Stomach (tissue), 9 donors: ENCODE data around the gene RETREG3. TPM values are rescaled to one million over a fixed set of nuclear protein-coding genes. Genes with fewer than 3 reads are reported as not detected.

Experiments used
- DNase-seq, 2 donors: peaks; one replicate each; pipeline versions ENCODE4 v3.0.0 to v3.0.0-alpha.2; 2013 to 2019
- H3K27ac ChIP-seq, 5 donors: fragments of 200-600 bp in 4 of 5; sonication (generic) in 4 of 5; one replicate each; pipeline ENCODE4 v1.5.1; 2013 to 2019; ENCODE audit warnings: mild to moderate bottlenecking in 1 of 5, moderate library complexity in 1 of 5
- H3K27me3 ChIP-seq, 3 donors: fragments of 200-600 bp; sonication (generic); one replicate each; pipeline ENCODE4 v1.5.1; 2017 to 2019; ENCODE audit warnings: mixed run types in 1 of 3
- H3K36me3 ChIP-seq, 4 donors: fragments of 200-600 bp; sonication (generic); 1 replicate in 3 of 4; 2 replicates in 1 of 4; pipeline ENCODE4 v1.5.1; 2016 to 2019
- H3K4me1 ChIP-seq, 4 donors: fragments of 200-600 bp; sonication (generic); one replicate each; pipeline ENCODE4 v1.5.1; 2016 to 2019
- H3K4me3 ChIP-seq, 4 donors: fragments of 200-600 bp; sonication (generic) in 3 of 4; one replicate each; pipeline ENCODE4 v1.5.1; 2016 to 2019; ENCODE audit warnings: mild to moderate bottlenecking in 1 of 4
- H3K9me3 ChIP-seq, 4 donors: fragments of 200-600 bp; sonication (generic); one replicate each; pipeline ENCODE4 v1.5.1; 2016 to 2019
- EP300 ChIP-seq: sonication (generic); formaldehyde crosslinking; IDR thresholded peaks from one replicate; pipeline ENCODE4 v1.6.1; 2017; ENCODE audit warnings: antibody characterized with exemption
- POLR2A ChIP-seq, 4 donors: fragments of 450-650 bp; IDR thresholded peaks; one replicate each; pipeline ENCODE4 v1.6.1; 2016; ENCODE audit warnings: antibody characterized with exemption in 4 of 4, control low read depth in 2 of 4, mild to moderate bottlenecking in 1 of 4, moderate library complexity in 1 of 4
- POLR2AphosphoS5 ChIP-seq, 3 donors: sonication (generic); formaldehyde crosslinking; IDR thresholded peaks; one replicate each; pipeline ENCODE4 v1.6.1; 2016; ENCODE audit warnings: antibody characterized with exemption in 3 of 3
- WGBS, 5 donors: extraction: QIAGEN DNeasy Blood & Tissue Kit in 3 of 5; methylation state at CpG; one replicate each; pipeline versions ENCODE4 v1.1.5 to v1.1.7; 2013 to 2018; 5-methylcytosine and 5-hydroxymethylcytosine counted together
- intact Hi-C: fragments of 100-400 bp; cut with DNase I; formaldehyde crosslinking; loops from one replicate; pipeline ENCODE4 v1.15.1; 2023; ENCODE audit warnings: low total_unique reads
- polyA plus RNA-seq, 3 donors: library from polyadenylated mRNA; stranded (reverse); fragments of 200-250 nt; gene quantifications; one replicate each; pipeline ENCODE4 v1.2.3, GENCODE V29; 2013
- total RNA-seq, 5 donors: library from RNA; depleted of rRNA; stranded (reverse); fragments of >200 nt; gene quantifications; one replicate each; pipeline versions ENCODE4 v1.1.0 to v1.2.3, GENCODE V29; 2014 to 2016
- TF ChIP-seq, protein P1 (sequence below), 7 experiments: fragments of 450-650 bp in 4 of 7; fragments of 200-600 bp in 3 of 7; sonication (generic) in 3 of 7; IDR thresholded peaks; one replicate each; pipeline ENCODE4 v1.5.1; 2016 to 2019; ENCODE audit warnings: antibody characterized with exemption in 7 of 7, control low read depth in 2 of 7, mild to moderate bottlenecking in 1 of 7
- donor health status: healthy with polysubstance abuse.
- donor health status: Bipolar disorder and iron deficiency.
- donor health status: healthy.

Gene RETREG3
- total and polyA plus RNA-seq, 8 donors, result 9.5 to 74.8 (median 25.5) TPM

DNA sequence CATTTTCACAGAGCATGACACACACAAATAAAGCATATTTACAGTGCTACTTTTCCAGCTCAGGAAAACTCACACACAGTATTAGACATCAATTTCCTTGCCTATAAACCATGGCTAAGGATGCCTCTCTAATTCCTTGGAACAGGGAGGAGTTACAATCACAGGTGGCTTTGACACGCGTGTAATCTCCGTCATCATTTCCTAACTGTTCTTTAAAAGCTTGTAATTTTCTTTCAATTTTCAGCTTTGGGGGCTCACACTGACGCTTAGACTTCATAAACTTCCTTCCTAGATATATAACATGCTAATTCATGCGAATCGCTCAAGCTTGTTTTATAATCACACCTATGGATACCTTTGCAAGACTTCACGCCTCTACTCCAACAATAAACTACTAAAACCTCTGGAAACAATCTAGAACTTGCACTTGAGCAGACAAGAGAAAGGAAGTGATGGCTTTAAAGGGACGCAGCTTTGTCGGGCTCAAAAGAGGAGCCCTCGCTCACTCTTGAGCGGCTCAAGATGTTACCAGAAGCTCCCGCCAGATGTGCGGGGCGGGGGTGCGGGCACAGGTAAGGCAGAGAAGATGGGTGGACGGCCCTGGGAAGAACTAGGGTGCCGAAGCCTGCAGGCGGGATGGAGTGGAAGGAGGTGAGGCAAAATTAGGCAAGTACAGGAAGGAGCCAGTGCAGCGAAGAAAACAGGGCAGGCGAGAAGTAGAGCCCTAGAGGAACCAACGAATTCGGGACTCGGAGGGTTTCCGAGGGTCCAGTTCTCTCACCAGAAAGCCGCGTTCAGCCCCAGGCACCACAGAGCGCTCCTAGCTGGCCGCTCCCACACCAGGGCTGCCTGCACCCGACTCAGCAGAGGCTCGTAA is 631 bp downstream of the RETREG3 start:
- intact Hi-C loops, result no loop called here
- WGBS, 5 donors, result 0 to 1% (median 1%) methylated on average over 28 to 30 of the region's 30 CpGs
- Histone ChIP-seq H3K4me3 (peak overlapping the region; percentile 71 to 91 (median 83)), H3K27me3 (no peaks in the 10 kb centered on the region), H3K27ac (peak overlapping the region; percentile 91 to 95 (median 92)), H3K4me1 (peaks cover 29 to 58% (median 42%) of the 10 kb centered on the region in 4 donors), H3K36me3 (peaks cover 19 to 26% (median 21%) of the 10 kb centered on the region in 4 donors), H3K9me3 (no peaks in the 10 kb centered on the region)
- no peak for DNase-seq
- TF ChIP-seq, protein P1, sequence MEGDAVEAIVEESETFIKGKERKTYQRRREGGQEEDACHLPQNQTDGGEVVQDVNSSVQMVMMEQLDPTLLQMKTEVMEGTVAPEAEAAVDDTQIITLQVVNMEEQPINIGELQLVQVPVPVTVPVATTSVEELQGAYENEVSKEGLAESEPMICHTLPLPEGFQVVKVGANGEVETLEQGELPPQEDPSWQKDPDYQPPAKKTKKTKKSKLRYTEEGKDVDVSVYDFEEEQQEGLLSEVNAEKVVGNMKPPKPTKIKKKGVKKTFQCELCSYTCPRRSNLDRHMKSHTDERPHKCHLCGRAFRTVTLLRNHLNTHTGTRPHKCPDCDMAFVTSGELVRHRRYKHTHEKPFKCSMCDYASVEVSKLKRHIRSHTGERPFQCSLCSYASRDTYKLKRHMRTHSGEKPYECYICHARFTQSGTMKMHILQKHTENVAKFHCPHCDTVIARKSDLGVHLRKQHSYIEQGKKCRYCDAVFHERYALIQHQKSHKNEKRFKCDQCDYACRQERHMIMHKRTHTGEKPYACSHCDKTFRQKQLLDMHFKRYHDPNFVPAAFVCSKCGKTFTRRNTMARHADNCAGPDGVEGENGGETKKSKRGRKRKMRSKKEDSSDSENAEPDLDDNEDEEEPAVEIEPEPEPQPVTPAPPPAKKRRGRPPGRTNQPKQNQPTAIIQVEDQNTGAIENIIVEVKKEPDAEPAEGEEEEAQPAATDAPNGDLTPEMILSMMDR (IDR thresholded peaks at IDR 0.05), result peak in 1 of 7 experiments; percentile 18
- no peak for TF ChIP-seq EP300
- no peak for TF ChIP-seq POLR2AphosphoS5 (IDR thresholded peaks at IDR 0.05)
- no peak for TF ChIP-seq POLR2A (IDR thresholded peaks at IDR 0.05)

DNA sequence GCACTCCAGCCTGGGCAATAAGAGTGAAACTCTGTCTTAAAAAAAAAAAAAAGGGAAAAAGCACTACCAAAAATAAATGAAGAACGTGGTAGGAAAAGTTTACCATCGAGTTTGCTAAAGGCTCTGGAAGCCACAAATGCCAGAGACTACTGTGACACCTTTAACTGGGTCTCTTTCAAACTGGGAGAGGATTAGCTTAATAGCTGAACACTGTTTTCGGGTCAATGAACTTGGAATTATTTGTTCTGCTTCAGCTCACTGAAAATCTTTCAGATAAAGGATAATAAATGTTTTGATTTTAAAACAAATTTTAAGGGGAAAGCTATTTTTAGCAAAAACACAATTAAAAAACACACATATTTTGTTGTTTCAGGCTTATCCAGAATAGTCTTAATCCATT is 1.4 kb downstream of the RETREG3 start:
- 19 to 45% (median 31%) methylated on average over 3 of the region's 3 CpGs for WGBS, 5 donors

DNA sequence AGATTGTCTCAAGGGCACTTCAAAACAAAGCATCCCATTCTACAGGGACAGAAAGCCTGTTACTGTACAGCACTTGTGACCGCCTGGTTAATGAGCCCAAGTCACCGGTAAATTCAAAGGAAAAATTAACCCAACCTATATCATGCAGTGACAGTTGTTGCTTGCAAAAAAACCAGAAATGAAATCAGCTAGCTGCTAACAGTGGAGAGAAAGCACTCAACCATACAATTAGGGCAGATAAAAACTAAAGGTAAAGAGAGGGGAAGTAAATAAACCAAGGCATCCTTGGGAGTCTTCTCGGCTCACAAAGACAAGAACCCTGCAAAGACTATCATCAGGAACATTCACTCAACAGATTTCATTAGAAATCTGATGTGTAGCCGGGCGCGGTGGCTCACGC is 5.9 kb downstream of the RETREG3 start:
- 91 to 94% (median 93%) methylated on average over 7 of the region's 7 CpGs for WGBS, 5 donors
- Histone ChIP-seq H3K9me3 (no peaks in the 10 kb centered on the region), H3K36me3 (peaks cover 0 to 15% (median 7%) of the 10 kb centered on the region in 4 donors), H3K27ac (no peak overlapping the region), H3K4me3 (no peak overlapping the region), H3K27me3 (no peaks in the 10 kb centered on the region), H3K4me1 (peaks cover 23 to 55% (median 46%) of the 10 kb centered on the region in 4 donors)
- no peak for DNase-seq
- intact Hi-C loops, result no loop called here
- TF ChIP-seq EP300, result no peak
- no peak for TF ChIP-seq POLR2A (IDR thresholded peaks at IDR 0.05)
- TF ChIP-seq POLR2AphosphoS5 (IDR thresholded peaks at IDR 0.05), result no peak
- TF ChIP-seq, protein P1 (IDR thresholded peaks at IDR 0.05), result no peak

More for the DNA sequence above, 1.4 kb downstream of the RETREG3 start:
- intact Hi-C loops, result no loop called here
- H3K9me3 ChIP-seq, result no peaks in the 10 kb centered on the region
- H3K27me3 ChIP-seq, result no peaks in the 10 kb centered on the region
- H3K4me3 ChIP-seq, result peak overlapping the region; percentile 71 to 91 (median 83)
- DNase-seq, result no peak
- H3K36me3 ChIP-seq, result peaks cover 11 to 23% (median 16%) of the 10 kb centered on the region in 4 donors
- peaks cover 29 to 58% (median 44%) of the 10 kb centered on the region in 4 donors for H3K4me1 ChIP-seq
- no peak for TF ChIP-seq POLR2A (IDR thresholded peaks at IDR 0.05)
- no peak for TF ChIP-seq POLR2AphosphoS5 (IDR thresholded peaks at IDR 0.05)
- TF ChIP-seq, protein P1 (IDR thresholded peaks at IDR 0.05), result no peak
- TF ChIP-seq EP300, result no peak
- H3K27ac ChIP-seq, result peak overlapping the region in 2 of 5 donors; percentile 91 to 94

DNA sequence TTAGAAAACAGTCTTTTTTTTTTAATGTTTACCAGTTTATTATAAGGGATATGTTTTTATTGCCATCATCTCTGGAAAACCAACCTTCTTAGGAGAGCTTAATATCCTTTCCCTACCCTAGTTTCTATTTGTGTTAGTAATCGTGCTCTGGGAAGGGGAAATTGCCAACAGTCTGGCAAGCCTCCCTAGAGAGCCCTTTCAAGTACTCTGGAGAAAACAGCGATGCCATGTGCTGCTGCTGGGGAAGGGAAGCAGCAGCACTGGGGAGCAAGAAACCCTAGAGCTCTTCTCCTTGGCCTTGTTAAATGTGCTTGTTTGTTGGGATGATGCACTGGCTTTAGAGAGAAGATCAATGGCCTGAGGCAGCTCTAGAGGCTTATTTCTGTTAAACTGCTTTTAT is 10.3 kb downstream of the RETREG3 start:
- 18 to 35% (median 24%) methylated on average over 2 of the region's 2 CpGs for WGBS, 5 donors
- peak in 1 of 2 donors; percentile 33 for DNase-seq
- H3K4me1 ChIP-seq, result peaks cover 0 to 30% (median 11%) of the 10 kb centered on the region in 4 donors
- H3K27me3 ChIP-seq, result no peaks in the 10 kb centered on the region
- intact Hi-C loops, result no loop called here
- no peak overlapping the region for H3K4me3 ChIP-seq
- TF ChIP-seq, protein P1 (IDR thresholded peaks at IDR 0.05), result no peak
- TF ChIP-seq POLR2AphosphoS5 (IDR thresholded peaks at IDR 0.05), result no peak
- no peak for TF ChIP-seq EP300
- no peak for TF ChIP-seq POLR2A (IDR thresholded peaks at IDR 0.05)
- no peaks in the 10 kb centered on the region for H3K9me3 ChIP-seq
- peaks cover 0 to 33% (median 30%) of the 10 kb centered on the region in 4 donors for H3K36me3 ChIP-seq
- peak overlapping the region in 1 of 5 donors; percentile 39 for H3K27ac ChIP-seq
